IPS-18a (cell line): Measurements from ENCODE around the gene NRXN2.
"Not testable (repeated sequence)": the region's sequence is repeated elsewhere in the genome, so short reads cannot be mapped to it uniquely, and the experiment has no call there.

Experiments
- H3K27ac ChIP-seq: one replicate; pipeline ENCODE4 v1.5.1; 2013; ENCODE audit warnings: low read length
- H3K27me3 ChIP-seq: one replicate; pipeline ENCODE4 v1.6.1; 2013; ENCODE audit warnings: mild to moderate bottlenecking, low read length; ENCODE audit not compliant: control insufficient read depth, insufficient read depth
- H3K36me3 ChIP-seq: one replicate; pipeline ENCODE4 v1.6.1; 2013; ENCODE audit warnings: low read depth, low read length; ENCODE audit not compliant: control insufficient read depth
- H3K4me1 ChIP-seq: one replicate; pipeline ENCODE4 v1.6.1; 2013; ENCODE audit warnings: low read depth, low read length; ENCODE audit not compliant: control insufficient read depth
- H3K4me3 ChIP-seq: one replicate; pipeline ENCODE4 v1.5.1; 2013; ENCODE audit warnings: low read length
- H3K9ac ChIP-seq: one replicate; pipeline ENCODE4 v1.6.1; 2013; ENCODE audit warnings: mild to moderate bottlenecking, low read length, moderate library complexity
- H3K9me3 ChIP-seq: one replicate; pipeline ENCODE4 v1.6.1; 2013; ENCODE audit warnings: low read depth, low read length; ENCODE audit not compliant: control insufficient read depth

The NRXN2 gene

GRCh38 chr11:64703048-64703447 is 19.9 kb downstream of the NRXN2 start:
- H3K36me3 ChIP-seq = no peaks in the 10 kb centered on the region
- H3K9me3 ChIP-seq = no peaks in the 10 kb centered on the region
- no peak overlapping the region for H3K27ac ChIP-seq
- no peak overlapping the region for H3K4me3 ChIP-seq
- peaks cover 4% of the 10 kb centered on the region for H3K4me1 ChIP-seq
- no peaks in the 10 kb centered on the region for H3K27me3 ChIP-seq
- H3K9ac ChIP-seq = no peak overlapping the region

DNA sequence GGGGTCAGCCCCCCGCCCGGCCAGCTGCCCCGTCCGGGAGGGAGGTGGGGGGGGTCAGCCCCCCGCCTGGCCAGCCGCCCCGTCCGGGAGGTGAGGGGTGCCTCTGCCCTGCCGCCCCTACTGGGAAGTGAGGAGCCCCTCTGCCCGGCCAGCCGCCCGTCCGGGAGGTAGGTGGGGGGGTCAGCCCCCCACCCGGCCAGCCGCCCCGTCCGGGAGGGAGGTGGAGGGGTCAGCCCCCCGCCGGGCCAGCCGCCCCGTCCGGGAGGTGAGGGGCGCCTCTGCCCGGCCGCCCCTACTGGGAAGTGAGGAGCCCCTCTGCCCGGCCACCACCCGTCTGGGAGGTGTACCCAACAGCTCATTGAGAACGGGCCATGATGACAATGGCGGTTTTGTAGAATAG is 21.0 kb downstream of the NRXN2 start:
- H3K36me3 ChIP-seq, H3K27ac ChIP-seq, H3K9ac ChIP-seq, H3K4me3 ChIP-seq, H3K27me3 ChIP-seq, H3K9me3 ChIP-seq, H3K4me1 ChIP-seq: not testable (repeated sequence)

- no peaks in the 10 kb centered on the region for H3K36me3 ChIP-seq
- H3K4me1 ChIP-seq = peaks cover 7% of the 10 kb centered on the region
- no peaks in the 10 kb centered on the region for H3K9me3 ChIP-seq
- no peaks in the 10 kb centered on the region for H3K27me3 ChIP-seq
- no peak overlapping the region for H3K9ac ChIP-seq
- no peak overlapping the region for H3K4me3 ChIP-seq
- no peak overlapping the region for H3K27ac ChIP-seq
Measured at GRCh38 chr11:64698427-64698826, 24.6 kb downstream of the NRXN2 start.

DNA sequence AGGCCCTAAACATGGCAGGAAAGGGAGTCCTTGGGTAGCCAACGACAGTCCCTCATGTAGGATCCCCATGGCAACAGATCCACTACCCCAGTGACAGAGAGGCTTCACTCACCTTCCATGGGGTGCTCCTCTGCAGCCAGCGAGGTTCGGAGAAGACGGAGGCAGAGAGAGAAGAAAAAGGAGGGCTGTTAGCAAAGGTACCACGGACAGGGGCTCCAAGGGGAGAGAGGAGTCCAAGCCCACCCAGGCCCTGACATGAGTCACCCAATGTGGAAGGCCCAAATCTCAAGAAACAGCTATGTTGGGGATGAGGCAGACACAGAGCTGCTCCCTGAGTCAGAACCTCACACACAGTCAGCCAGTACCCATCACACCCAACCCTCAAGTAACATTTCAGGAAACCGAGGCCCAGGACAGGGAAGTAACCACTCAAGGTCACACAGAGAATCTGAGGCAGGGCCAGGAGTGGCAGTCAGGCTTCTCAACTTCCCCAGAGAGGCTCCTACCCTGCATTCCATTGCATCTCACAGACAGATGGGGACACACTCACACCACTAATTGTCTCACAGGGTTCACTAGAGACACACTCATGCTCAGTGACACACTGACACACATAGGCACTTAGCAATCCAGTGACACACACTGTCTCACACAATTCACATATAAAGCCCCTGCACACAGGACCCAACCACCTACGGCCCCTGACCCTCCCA is 25.2 kb downstream of the NRXN2 start:
- no peaks in the 10 kb centered on the region for H3K27me3 ChIP-seq
- H3K36me3 ChIP-seq = no peaks in the 10 kb centered on the region
- peaks cover 9% of the 10 kb centered on the region for H3K4me1 ChIP-seq
- no peak overlapping the region for H3K9ac ChIP-seq
- H3K4me3 ChIP-seq = no peak overlapping the region
- H3K27ac ChIP-seq = no peak overlapping the region
- H3K9me3 ChIP-seq = no peaks in the 10 kb centered on the region

- no peaks in the 10 kb centered on the region for H3K9me3 ChIP-seq
- no peaks in the 10 kb centered on the region for H3K36me3 ChIP-seq
- peaks cover 9% of the 10 kb centered on the region for H3K4me1 ChIP-seq
- H3K27ac ChIP-seq = no peak overlapping the region
- H3K27me3 ChIP-seq = no peaks in the 10 kb centered on the region
- H3K4me3 ChIP-seq = no peak overlapping the region
- H3K9ac ChIP-seq = no peak overlapping the region
Measured at GRCh38 chr11:64696045-64696444, 27.0 kb downstream of the NRXN2 start.

- H3K36me3 ChIP-seq = no peaks in the 10 kb centered on the region
- H3K4me3 ChIP-seq = no peak overlapping the region
- peaks cover 9% of the 10 kb centered on the region for H3K4me1 ChIP-seq
- no peaks in the 10 kb centered on the region for H3K27me3 ChIP-seq
- no peak overlapping the region for H3K9ac ChIP-seq
- no peak overlapping the region for H3K27ac ChIP-seq
- no peaks in the 10 kb centered on the region for H3K9me3 ChIP-seq
Measured at GRCh38 chr11:64695548-64695947, 27.4 kb downstream of the NRXN2 start.

- no peak overlapping the region for H3K4me3 ChIP-seq
- H3K9me3 ChIP-seq = no peaks in the 10 kb centered on the region
- peaks cover 9% of the 10 kb centered on the region for H3K4me1 ChIP-seq
- H3K27ac ChIP-seq = no peak overlapping the region
- no peaks in the 10 kb centered on the region for H3K27me3 ChIP-seq
- no peaks in the 10 kb centered on the region for H3K36me3 ChIP-seq
- no peak overlapping the region for H3K9ac ChIP-seq
Measured at GRCh38 chr11:64694821-64695365, 28.1 kb downstream of the NRXN2 start.

- H3K27me3 ChIP-seq = no peaks in the 10 kb centered on the region
- no peaks in the 10 kb centered on the region for H3K36me3 ChIP-seq
- H3K4me1 ChIP-seq = peaks cover 9% of the 10 kb centered on the region
- H3K9me3 ChIP-seq = no peaks in the 10 kb centered on the region
- no peak overlapping the region for H3K4me3 ChIP-seq
- no peak overlapping the region for H3K27ac ChIP-seq
- no peak overlapping the region for H3K9ac ChIP-seq
Measured at GRCh38 chr11:64694026-64694755, 28.8 kb downstream of the NRXN2 start.

GRCh38 chr11:64692764-64693331 is 30.1 kb downstream of the NRXN2 start:
- no peak overlapping the region for H3K27ac ChIP-seq
- H3K4me1 ChIP-seq = peaks cover 9% of the 10 kb centered on the region
- H3K4me3 ChIP-seq = no peak overlapping the region
- no peaks in the 10 kb centered on the region for H3K36me3 ChIP-seq
- H3K9ac ChIP-seq = no peak overlapping the region
- H3K9me3 ChIP-seq = no peaks in the 10 kb centered on the region
- no peaks in the 10 kb centered on the region for H3K27me3 ChIP-seq

DNA sequence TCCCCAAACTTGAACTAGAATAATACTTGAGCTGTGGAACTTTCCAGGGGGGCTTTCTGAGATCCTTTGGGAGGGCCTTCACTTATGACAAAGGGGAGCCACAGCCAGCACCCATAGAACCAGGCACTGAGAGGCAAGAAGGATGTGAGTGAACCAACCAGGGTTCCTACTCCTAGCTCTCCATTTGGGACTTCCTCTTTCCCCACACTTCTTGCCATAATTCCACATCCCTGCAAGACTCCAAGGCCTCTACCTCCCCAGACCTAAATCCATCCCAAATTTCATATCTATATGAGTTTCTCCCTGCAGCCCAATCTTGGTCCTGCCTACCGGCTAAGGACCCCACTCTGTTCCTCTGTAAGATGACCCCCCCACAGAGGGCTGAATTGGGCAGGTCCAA is 31.5 kb downstream of the NRXN2 start:
- Histone ChIP-seq H3K4me1 (peaks cover 9% of the 10 kb centered on the region), H3K27ac (no peak overlapping the region), H3K9me3 (no peaks in the 10 kb centered on the region), H3K4me3 (no peak overlapping the region), H3K36me3 (no peaks in the 10 kb centered on the region), H3K27me3 (no peaks in the 10 kb centered on the region), H3K9ac (no peak overlapping the region)

DNA sequence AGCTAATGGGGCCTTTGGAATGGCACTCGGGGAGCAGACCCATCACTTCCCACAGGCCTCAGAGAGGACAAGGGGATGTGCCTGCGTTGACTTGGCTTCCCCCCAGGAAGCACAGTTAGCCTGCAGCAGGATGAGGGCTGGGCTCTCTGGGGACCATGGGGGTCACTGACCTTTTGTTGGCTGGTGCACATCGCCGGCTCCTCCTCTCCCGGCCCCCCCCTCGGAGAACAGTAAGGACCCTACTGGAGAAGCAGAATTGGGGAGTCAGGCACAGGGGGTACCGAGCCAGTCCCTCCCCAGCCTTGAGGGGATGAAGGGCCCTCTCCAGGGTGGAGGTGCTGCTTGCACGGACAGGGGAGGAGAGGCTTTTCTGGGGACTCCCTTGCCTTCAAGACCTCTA is 32.8 kb downstream of the NRXN2 start:
- H3K4me1 ChIP-seq = peaks cover 9% of the 10 kb centered on the region
- H3K36me3 ChIP-seq = no peaks in the 10 kb centered on the region
- H3K27ac ChIP-seq = no peak overlapping the region
- H3K9me3 ChIP-seq = no peaks in the 10 kb centered on the region
- H3K27me3 ChIP-seq = no peaks in the 10 kb centered on the region
- no peak overlapping the region for H3K4me3 ChIP-seq
- H3K9ac ChIP-seq = no peak overlapping the region
